ENCODE data around the gene IPO11. TPM values are rescaled to one million over a fixed set of nuclear protein-coding genes. Genes with fewer than 3 reads are reported as not detected.
A peak's percentile ranks its signal among the peaks of the same experiment; 100 is the strongest.

The IPO11 gene
- total and polyA plus RNA-seq, 12 donors: 7.8 to 39.3 (median 32.5) TPM

DNA sequence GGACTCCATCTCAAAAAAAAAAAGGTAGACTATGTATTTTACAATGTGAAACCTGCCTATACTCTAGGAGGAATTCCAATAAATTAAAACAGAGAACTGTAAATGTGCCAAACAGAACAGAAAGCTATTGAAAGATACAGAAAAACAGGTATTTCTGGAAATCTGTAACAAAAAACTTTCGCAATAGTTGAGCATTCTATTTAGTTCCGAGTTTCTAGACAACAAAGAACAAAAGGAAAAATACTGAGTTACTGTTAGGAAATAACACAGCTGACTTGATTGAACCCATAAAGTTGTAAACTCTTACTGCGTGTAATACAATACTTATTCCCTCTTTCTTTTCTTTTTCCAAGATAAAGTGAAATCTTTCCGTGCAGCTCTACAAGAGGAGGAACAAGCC lies 27.4 kb upstream of the IPO11 start:
- ATAC-seq: no peak
- H3K36me3 ChIP-seq: peaks cover 0 to 100% (median 28%) of the 10 kb centered on the region in 9 donors
- intact Hi-C loops (cut with DNase I): no loop called here

DNA sequence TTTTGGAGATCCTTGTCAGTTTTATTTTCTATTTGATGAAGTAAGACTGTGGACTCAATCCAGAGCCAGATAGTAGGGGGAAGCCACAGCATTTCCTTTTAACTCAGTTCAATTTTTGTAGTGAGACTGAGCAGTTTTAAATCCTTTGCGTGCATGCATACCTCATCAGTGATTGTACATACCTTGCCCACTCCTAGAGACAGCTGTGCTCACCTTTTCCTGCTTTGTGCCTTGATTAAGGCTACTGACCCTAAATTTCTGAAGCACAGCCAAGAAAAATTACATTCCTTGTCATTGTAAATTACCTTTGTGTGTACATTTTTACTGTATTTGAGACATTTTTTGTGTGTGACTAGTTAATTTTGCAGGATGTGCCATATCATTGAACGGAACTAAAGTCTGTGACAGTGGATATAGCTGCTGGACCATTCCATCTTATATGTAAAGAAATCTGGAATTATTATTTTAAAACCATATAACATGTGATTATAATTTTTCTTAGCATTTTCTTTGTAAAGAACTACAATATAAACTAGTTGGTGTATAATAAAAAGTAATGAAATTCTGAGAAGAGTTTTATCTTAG lies 26.7 kb upstream of the IPO11 start:
- peaks cover 0 to 100% (median 33%) of the 10 kb centered on the region in 9 donors for H3K36me3 ChIP-seq
- peak overlapping the region in 1 of 10 donors; percentile 26 for H3K27ac ChIP-seq
- no peak for TF ChIP-seq CTCF (IDR thresholded peaks at IDR 0.05)
- ATAC-seq (no peak), DNase-seq (no peak)
- peaks cover 0 to 21% (median 7%) of the 10 kb centered on the region in 9 donors for H3K4me1 ChIP-seq
- H3K4me3 ChIP-seq: no peak overlapping the region
- H3K9me3 ChIP-seq: no peaks in the 10 kb centered on the region
- 84 to 85% methylated on average over 2 of the region's 2 CpGs for WGBS, 2 donors
- H3K27me3 ChIP-seq: no peaks in the 10 kb centered on the region
- intact Hi-C loops (cut with DNase I): no loop called here

More for the DNA sequence above, 27.4 kb upstream of the IPO11 start:
- H3K4me3 ChIP-seq: no peak overlapping the region
- 91 to 94% methylated on average over 4 of the region's 4 CpGs for WGBS, 2 donors
- no peaks in the 10 kb centered on the region for H3K27me3 ChIP-seq
- H3K4me1 ChIP-seq: peaks cover 0 to 21% (median 7%) of the 10 kb centered on the region in 9 donors
- DNase-seq: no peak
- no peaks in the 10 kb centered on the region for H3K9me3 ChIP-seq
- H3K27ac ChIP-seq: no peak overlapping the region
- no peak for TF ChIP-seq CTCF (IDR thresholded peaks at IDR 0.05)

DNA sequence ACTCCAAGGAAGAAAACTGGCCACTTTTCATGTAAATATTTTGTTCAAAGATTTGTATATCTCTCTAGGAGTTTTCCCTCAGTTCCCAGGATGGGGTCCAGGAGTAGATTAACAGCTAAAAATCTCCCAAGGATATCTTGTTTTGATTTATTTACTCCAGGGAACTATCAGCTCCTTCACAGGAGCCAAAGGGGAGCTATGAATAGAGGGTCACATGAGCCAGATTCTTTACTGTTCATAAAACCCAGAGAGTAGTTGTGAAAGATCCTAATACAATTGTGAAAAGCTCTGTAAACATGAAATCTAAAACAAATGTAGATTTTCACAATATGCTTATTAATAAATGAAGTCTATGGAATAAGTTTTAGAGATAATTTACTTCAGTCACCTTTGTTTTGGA lies 25.7 kb upstream of the IPO11 start:
- Histone ChIP-seq H3K4me1 (peaks cover 0 to 21% (median 7%) of the 10 kb centered on the region in 9 donors), H3K36me3 (peaks cover 0 to 100% (median 35%) of the 10 kb centered on the region in 9 donors), H3K4me3 (no peak overlapping the region), H3K27me3 (no peaks in the 10 kb centered on the region), H3K27ac (peak overlapping the region in 6 of 10 donors; percentile 0 to 52 (median 30)), H3K9me3 (no peaks in the 10 kb centered on the region)
- ATAC-seq (peak in 4 of 8 donors; percentile 64 to 80 (median 72)), DNase-seq (no peak)
- no peak for TF ChIP-seq CTCF (IDR thresholded peaks at IDR 0.05)
- intact Hi-C loops (cut with DNase I): no loop called here

- ATAC-seq: no peak
- DNase-seq: no peak
- H3K36me3 ChIP-seq: peaks cover 0 to 100% (median 49%) of the 10 kb centered on the region in 9 donors
- TF ChIP-seq CTCF (IDR thresholded peaks at IDR 0.05): no peak
- H3K27me3 ChIP-seq: no peaks in the 10 kb centered on the region
- no peak overlapping the region for H3K4me3 ChIP-seq
- WGBS, 2 donors: 86 to 88% methylated on average over 5 of the region's 5 CpGs
- H3K27ac ChIP-seq: no peak overlapping the region
- intact Hi-C loops (cut with DNase I): no loop called here
- H3K9me3 ChIP-seq: no peaks in the 10 kb centered on the region
- H3K4me1 ChIP-seq: no peaks in the 10 kb centered on the region
These were observed 17.2 kb upstream of the IPO11 start for GRCh38 chr5:62395210-62395950.

Data from heart right ventricle (tissue), 16 donors.